HL-60 (cell line): ENCODE data around the gene MAGI2.

Source experiments
- DNase-seq, 2 experiments: peaks; one replicate each; pipeline ENCODE4 v3.0.0-alpha.2; 2010 to 2020; ENCODE audit warnings: low read depth in 1 of 2, low spot score in 1 of 2
- H3K27ac ChIP-seq: fragments of 250-450 bp; sonication (Bioruptor Pico); replicated peaks from 2 replicates; pipeline ENCODE4 v1.5.1; 2020; ENCODE audit warnings: mild to moderate bottlenecking, moderate library complexity
- H3K27me3 ChIP-seq: fragments of 250-450 bp; sonication (Bioruptor Pico); 2 replicates; pipeline ENCODE4 v1.5.1; 2021; ENCODE audit warnings: mild to moderate bottlenecking, moderate library complexity; ENCODE audit not compliant: insufficient read depth, poor library complexity, severe bottlenecking
- H3K4me3 ChIP-seq: replicated peaks from 2 replicates; pipeline ENCODE4 v1.5.1; 2011; ENCODE audit warnings: mild to moderate bottlenecking, control low read depth, low read length; ENCODE audit not compliant: insufficient read depth
- GABPA ChIP-seq: IDR thresholded peaks from 2 replicates; pipeline ENCODE4 v1.6.1; 2012; ENCODE audit warnings: low read depth
- POLR2AphosphoS5 ChIP-seq: IDR thresholded peaks from 2 replicates; pipeline ENCODE4 v1.6.1; 2012; ENCODE audit warnings: low read depth
- SPI1 ChIP-seq: IDR thresholded peaks from 2 replicates; pipeline ENCODE4 v1.6.1; 2012; ENCODE audit warnings: low read depth, mild to moderate bottlenecking, borderline replicate concordance
- TF ChIP-seq, protein P1 (sequence below): IDR thresholded peaks from one replicate; pipeline ENCODE4 v1.5.1; 2011; ENCODE audit warnings: low read length, control low read depth, inconsistent platforms; ENCODE audit not compliant: insufficient read depth
- TF ChIP-seq, protein P2 (sequence below): IDR thresholded peaks from 2 replicates; pipeline ENCODE4 v1.6.1; 2012; ENCODE audit warnings: low read depth; ENCODE audit not compliant: insufficient replicate concordance

The MAGI2 gene

DNA sequence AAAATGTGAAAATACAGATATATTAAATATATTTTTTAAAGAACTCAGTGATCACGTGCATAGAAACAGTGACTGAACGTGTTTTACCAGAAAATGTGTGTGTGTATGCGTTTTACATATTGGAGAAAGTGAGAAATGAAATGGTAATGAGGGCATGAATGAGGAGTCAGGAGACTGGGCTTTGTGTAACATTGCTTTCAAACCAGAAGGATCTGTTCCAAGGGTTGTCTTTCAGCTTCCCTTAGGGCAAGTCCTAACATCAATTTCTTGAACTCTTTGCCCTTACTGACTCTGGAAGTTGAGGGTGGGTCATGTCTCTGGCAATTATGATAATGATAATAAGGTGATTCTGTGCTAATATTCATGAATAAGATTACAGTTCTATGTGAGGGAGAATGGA, 1097.6 kb downstream of the MAGI2 start:
- Histone ChIP-seq H3K27ac (no peak overlapping the region), H3K4me3 (no peak overlapping the region), H3K27me3 (no peaks in the 10 kb centered on the region)
- TF ChIP-seq SPI1 (no peak), GABPA (no peak), POLR2AphosphoS5 (no peak)
- TF ChIP-seq, protein P1, sequence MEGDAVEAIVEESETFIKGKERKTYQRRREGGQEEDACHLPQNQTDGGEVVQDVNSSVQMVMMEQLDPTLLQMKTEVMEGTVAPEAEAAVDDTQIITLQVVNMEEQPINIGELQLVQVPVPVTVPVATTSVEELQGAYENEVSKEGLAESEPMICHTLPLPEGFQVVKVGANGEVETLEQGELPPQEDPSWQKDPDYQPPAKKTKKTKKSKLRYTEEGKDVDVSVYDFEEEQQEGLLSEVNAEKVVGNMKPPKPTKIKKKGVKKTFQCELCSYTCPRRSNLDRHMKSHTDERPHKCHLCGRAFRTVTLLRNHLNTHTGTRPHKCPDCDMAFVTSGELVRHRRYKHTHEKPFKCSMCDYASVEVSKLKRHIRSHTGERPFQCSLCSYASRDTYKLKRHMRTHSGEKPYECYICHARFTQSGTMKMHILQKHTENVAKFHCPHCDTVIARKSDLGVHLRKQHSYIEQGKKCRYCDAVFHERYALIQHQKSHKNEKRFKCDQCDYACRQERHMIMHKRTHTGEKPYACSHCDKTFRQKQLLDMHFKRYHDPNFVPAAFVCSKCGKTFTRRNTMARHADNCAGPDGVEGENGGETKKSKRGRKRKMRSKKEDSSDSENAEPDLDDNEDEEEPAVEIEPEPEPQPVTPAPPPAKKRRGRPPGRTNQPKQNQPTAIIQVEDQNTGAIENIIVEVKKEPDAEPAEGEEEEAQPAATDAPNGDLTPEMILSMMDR: no peak
- TF ChIP-seq, protein P2, sequence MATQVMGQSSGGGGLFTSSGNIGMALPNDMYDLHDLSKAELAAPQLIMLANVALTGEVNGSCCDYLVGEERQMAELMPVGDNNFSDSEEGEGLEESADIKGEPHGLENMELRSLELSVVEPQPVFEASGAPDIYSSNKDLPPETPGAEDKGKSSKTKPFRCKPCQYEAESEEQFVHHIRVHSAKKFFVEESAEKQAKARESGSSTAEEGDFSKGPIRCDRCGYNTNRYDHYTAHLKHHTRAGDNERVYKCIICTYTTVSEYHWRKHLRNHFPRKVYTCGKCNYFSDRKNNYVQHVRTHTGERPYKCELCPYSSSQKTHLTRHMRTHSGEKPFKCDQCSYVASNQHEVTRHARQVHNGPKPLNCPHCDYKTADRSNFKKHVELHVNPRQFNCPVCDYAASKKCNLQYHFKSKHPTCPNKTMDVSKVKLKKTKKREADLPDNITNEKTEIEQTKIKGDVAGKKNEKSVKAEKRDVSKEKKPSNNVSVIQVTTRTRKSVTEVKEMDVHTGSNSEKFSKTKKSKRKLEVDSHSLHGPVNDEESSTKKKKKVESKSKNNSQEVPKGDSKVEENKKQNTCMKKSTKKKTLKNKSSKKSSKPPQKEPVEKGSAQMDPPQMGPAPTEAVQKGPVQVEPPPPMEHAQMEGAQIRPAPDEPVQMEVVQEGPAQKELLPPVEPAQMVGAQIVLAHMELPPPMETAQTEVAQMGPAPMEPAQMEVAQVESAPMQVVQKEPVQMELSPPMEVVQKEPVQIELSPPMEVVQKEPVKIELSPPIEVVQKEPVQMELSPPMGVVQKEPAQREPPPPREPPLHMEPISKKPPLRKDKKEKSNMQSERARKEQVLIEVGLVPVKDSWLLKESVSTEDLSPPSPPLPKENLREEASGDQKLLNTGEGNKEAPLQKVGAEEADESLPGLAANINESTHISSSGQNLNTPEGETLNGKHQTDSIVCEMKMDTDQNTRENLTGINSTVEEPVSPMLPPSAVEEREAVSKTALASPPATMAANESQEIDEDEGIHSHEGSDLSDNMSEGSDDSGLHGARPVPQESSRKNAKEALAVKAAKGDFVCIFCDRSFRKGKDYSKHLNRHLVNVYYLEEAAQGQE: no peak
- no peak for DNase-seq

DNA sequence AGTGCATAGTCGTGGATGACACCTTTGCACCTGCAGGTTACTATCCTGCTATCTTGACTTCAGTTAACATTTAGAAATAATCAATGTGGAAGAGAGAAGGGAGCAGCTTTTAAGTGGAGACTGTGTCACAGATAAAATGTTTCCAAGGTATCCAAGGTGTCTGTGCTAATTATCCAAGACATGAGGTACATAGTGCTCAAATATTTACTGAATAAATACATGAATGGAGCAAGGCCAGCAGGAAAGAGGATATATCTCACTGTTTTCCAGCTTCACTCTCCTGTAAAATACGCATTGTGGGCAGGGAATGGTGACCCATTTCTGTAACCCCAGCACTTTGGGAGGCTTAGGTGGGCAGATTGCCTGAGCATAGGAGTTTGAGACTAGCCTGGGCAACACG, 1102.5 kb downstream of the MAGI2 start:
- no peak overlapping the region for H3K27ac ChIP-seq
- DNase-seq: no peak
- no peak overlapping the region for H3K4me3 ChIP-seq
- no peaks in the 10 kb centered on the region for H3K27me3 ChIP-seq
- TF ChIP-seq POLR2AphosphoS5 (no peak), GABPA (no peak), SPI1 (no peak)
- TF ChIP-seq, protein P1: no peak
- TF ChIP-seq, protein P2: no peak

DNA sequence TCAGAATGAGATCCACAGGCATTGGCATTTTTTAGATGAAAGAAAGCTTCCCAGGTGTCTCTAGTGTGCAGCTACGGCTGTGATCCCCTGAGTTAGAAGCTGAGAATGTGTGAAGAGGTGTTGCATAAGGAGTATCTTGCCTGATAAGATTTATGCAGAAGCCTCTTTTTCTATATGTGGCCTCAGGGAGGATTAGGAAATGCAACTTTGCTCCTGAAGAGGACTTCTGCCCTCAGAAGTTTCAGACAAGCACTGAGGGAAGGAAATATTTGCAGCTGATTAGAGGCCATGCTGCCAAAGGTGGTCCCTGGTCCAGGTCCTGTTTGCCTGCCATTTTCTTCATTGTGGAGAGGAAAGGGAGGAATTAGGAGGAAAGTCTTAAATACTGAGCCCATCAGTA, 1103.1 kb downstream of the MAGI2 start:
- no peak overlapping the region for H3K4me3 ChIP-seq
- no peaks in the 10 kb centered on the region for H3K27me3 ChIP-seq
- TF ChIP-seq, protein P1: no peak
- TF ChIP-seq GABPA (no peak), SPI1 (no peak), POLR2AphosphoS5 (no peak)
- TF ChIP-seq, protein P2: no peak
- H3K27ac ChIP-seq: no peak overlapping the region
- DNase-seq: no peak
